C4-2B (cell line): ENCODE data around the gene JAML.

Source experiments
- H3K27ac ChIP-seq: fragments of 450-650 bp; 2 replicates; pipeline ENCODE4 v1.5.1; 2017
- ZFX ChIP-seq: fragments of 450-650 bp; IDR thresholded peaks from 2 replicates; pipeline ENCODE4 v1.6.1; 2017
- TF ChIP-seq, protein P1 (sequence below): fragments of 450-650 bp; conservative IDR thresholded peaks from 2 replicates; pipeline ENCODE4 v1.5.1; 2017; ENCODE audit warnings: mild to moderate bottlenecking

JAML gene

DNA sequence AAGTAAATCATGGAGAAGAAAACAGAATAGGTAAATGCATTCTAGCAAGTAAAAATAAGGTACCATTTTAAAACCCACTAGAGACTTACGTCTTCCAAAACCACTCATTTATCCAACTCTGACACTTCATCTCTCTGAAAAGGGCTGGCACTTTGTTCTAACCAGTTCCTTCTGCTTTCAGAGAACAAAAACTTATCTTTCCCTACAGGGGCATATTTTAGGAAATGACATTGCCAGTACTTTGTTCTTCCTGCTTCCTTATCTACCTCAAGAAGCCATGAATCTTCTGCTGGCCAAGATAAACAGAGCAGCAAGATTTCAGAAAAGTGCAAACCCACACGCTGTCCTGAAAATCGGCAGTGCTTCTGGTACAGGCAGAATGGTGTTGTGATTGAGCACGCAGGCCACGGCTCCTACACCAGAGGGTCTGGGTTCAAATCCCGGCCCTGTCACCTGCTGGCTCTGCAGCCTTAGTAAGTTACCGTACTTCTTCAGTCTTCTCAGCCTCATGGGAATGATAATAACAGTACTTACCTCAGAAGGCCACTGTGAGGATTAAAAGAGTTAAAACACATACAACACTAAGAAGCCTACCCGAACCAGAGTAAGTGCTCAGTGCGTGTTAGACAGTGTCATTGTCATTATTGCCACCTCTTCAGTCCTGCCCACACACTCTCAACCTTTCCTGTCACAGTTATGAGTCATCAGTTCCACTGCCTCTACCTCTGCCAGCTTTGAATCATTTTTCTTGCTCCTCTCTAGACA is 16.4 kb upstream of the JAML start:
- H3K27ac ChIP-seq: peak overlapping the region; percentile 91
- no peak for TF ChIP-seq ZFX
- TF ChIP-seq, protein P1, sequence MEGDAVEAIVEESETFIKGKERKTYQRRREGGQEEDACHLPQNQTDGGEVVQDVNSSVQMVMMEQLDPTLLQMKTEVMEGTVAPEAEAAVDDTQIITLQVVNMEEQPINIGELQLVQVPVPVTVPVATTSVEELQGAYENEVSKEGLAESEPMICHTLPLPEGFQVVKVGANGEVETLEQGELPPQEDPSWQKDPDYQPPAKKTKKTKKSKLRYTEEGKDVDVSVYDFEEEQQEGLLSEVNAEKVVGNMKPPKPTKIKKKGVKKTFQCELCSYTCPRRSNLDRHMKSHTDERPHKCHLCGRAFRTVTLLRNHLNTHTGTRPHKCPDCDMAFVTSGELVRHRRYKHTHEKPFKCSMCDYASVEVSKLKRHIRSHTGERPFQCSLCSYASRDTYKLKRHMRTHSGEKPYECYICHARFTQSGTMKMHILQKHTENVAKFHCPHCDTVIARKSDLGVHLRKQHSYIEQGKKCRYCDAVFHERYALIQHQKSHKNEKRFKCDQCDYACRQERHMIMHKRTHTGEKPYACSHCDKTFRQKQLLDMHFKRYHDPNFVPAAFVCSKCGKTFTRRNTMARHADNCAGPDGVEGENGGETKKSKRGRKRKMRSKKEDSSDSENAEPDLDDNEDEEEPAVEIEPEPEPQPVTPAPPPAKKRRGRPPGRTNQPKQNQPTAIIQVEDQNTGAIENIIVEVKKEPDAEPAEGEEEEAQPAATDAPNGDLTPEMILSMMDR: no peak

DNA sequence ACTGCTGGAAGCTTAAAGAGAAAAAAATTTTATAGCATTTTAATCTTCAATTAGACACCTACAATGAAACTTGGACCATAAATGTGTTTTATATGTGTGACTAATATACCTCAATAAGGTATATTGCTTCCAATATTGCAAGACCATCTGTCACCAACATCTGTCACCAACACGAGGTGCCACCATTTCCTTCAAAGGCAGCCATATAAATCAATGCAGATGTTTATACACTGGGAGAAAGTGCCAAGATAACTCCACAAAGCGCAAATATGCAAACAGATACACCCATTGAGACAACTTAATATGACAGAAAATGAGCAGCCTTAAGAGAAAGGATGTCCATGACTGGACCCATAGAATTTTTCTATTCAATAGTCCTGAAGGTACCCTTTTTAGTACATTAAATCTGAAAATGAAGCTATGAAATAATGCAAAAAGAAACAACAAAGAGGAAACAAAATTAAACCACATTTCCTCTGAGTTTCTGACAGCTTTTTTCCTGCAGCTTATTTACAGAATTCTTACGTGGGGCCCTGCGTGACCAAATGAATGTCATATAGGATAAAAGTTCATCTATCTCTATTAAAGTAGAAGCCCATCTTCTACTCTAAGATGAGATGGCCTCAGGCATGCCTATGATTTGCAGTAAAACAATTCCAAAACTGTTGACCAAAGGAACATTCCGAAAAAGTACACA is 14.8 kb upstream of the JAML start:
- no peak for TF ChIP-seq ZFX
- TF ChIP-seq, protein P1: no peak
- no peak overlapping the region for H3K27ac ChIP-seq

DNA sequence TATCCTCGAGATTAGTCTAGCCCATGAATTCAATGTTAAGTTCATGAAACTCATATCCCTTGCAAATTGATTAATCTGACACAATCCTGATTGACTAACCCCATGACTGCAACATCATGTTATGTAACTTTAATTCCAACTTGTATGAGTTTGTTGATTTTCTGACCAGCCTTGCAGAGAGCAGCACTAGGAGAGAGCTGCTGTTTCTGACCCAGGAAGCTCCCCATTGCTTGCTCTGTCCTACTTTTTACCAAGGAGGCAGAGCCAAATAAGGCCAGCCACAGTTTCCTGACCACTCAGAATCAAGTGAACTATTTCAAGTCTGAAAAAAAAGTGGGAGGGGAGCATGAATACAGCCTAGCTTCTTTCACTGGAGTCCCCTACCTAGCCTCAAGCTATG is 14.1 kb upstream of the JAML start:
- no peak overlapping the region; the same call in 1 of the 2 replicates for H3K27ac ChIP-seq

DNA sequence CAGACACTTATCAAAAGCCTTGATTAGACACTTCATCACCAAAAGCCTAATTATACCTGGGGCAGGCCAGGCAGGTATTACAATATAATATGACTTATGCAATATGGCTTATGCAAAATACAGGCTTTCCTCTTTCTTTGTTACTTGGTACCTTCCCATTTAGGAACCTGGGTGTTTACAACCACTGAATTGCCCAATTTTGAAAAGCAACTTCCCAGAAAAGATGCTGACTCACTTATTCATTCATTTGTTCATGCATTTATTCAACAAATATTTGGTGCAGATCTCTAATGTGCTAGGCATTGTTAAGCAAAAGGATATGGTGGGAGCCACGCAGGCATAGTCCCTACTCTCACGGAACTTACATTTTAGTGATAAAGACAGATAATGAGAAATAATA is 13.6 kb upstream of the JAML start:
- H3K27ac ChIP-seq: no peak overlapping the region
- TF ChIP-seq, protein P1: no peak
- no peak for TF ChIP-seq ZFX

More for the DNA sequence above, 14.1 kb upstream of the JAML start:
- TF ChIP-seq, protein P1: no peak
- no peak for TF ChIP-seq ZFX

- no peak for TF ChIP-seq ZFX
- TF ChIP-seq, protein P1: no peak
- no peak overlapping the region for H3K27ac ChIP-seq
Measured at GRCh38 chr11:118236170-118236569, 11.4 kb upstream of the JAML start.

DNA sequence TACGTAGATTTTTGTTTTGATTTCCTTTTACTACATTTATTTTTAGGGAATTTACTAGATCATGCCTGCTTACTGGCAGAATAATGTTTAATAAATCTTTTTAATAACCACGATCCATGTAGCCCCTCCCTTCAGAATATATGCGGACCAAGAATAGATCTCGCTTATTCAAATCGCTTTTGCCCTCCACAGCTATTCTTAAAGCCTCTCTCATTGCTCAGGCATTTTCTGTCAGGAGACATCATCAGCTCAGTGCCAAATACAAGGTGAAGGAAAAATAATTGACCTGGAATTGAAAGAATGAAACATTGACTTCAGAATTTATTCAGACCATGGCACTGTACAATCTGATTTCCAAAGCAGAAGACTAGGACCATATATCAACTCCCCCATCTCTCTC is 10.0 kb upstream of the JAML start:
- H3K27ac ChIP-seq: no peak overlapping the region
- TF ChIP-seq ZFX: no peak
- TF ChIP-seq, protein P1: no peak

DNA sequence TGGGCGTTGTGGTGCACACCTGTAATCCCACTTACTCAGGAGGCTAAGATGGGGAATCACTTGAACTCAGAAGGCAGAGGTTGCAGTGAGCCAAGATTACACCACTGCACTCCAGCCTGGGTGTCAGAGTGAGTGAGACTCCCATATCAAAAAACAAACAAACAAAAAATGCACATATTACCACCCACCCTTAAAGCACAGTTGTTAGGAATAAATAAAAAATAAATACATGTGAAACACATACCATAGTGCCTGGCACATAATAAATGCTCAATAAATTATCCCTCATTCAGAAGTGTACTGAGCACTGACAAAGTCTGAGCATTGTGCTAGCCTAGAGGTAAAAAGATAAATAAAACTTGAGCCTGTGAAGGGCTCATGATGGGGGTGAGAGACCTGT is 9.0 kb upstream of the JAML start:
- H3K27ac ChIP-seq: no peak overlapping the region
- TF ChIP-seq ZFX: no peak
- TF ChIP-seq, protein P1: no peak
